Measurements from ENCODE around the gene NIPA2. TPM values are rescaled to one million over a fixed set of nuclear protein-coding genes. Genes with fewer than 3 reads are reported as not detected.

The NIPA2 gene
- total RNA-seq, 8 experiments from 2014 or later: 24.0 to 93.4 (median 42.6) TPM

GRCh38 chr15:22916606-22917350 is 78.3 kb downstream of the NIPA2 start:
- peaks cover 0 to 6% of the 10 kb centered on the region in 2 donors for H3K4me1 ChIP-seq (replicated peaks in 1 of 2)
- in situ Hi-C loops (cut with MboI; ENCODE audit: low pct_unique_long_range_greater_than_20kb in 2 of 9, low sequenced_read_pairs in 9 of 9, unreplicated experiment in 9 of 9): no loop called here

GRCh38 chr15:22917556-22917955 is 79.1 kb downstream of the NIPA2 start:
- in situ Hi-C loops (cut with MboI; ENCODE audit: low pct_unique_long_range_greater_than_20kb in 2 of 9, low sequenced_read_pairs in 9 of 9, unreplicated experiment in 9 of 9): no loop called here
- no peak overlapping the region for H3K4me3 ChIP-seq
- no peak for ATAC-seq (replicated peaks in 6 of 8)
- no peak overlapping the region for H3K27ac ChIP-seq
- WGBS, 10 experiments: 73 to 100% (median 100%) methylated on average over 1 to 5 of the region's 18 CpGs; no CpG with 5 or more reads in 5 of the 10 experiments
- peaks cover 0 to 6% of the 10 kb centered on the region in 2 donors for H3K4me1 ChIP-seq (replicated peaks in 1 of 2)

More at GRCh38 chr15:22916606-22917350, 78.3 kb downstream of the NIPA2 start:
- 82 to 97% (median 94%) methylated on average over 2 to 13 of the region's 36 CpGs; no CpG with 5 or more reads in 2 of the 10 experiments for WGBS, 10 experiments
- no peak overlapping the region for H3K27ac ChIP-seq
- ATAC-seq (replicated peaks in 6 of 8): no peak
- H3K4me3 ChIP-seq: no peak overlapping the region

Other genes starting within 250 kb of the NIPA2 start
- gene NIPA1, start 52.0 kb upstream of the NIPA2 start, total RNA-seq: 10 to 100 TPM; 10.3 to 24.0 (median 17.7) TPM
- 10 to 100 TPM; 13.2 to 76.1 (median 31.8) TPM for gene CYFIP1, start 141.7 kb downstream of the NIPA2 start, total RNA-seq
- 10 to 100 TPM; 14.6 to 27.9 (median 20.9) TPM for gene TUBGCP5, start 200.9 kb downstream of the NIPA2 start, total RNA-seq